Measurements from ENCODE around the gene CIRBP. TPM values are rescaled to one million over a fixed set of nuclear protein-coding genes. Genes with fewer than 3 reads are reported as not detected.

Gene CIRBP
- total and polyA plus RNA-seq, 2 of the 13 experiments (the other 11 are each of a cell fraction or from before 2014, with no cell fraction given): 133 to 140 TPM

DNA sequence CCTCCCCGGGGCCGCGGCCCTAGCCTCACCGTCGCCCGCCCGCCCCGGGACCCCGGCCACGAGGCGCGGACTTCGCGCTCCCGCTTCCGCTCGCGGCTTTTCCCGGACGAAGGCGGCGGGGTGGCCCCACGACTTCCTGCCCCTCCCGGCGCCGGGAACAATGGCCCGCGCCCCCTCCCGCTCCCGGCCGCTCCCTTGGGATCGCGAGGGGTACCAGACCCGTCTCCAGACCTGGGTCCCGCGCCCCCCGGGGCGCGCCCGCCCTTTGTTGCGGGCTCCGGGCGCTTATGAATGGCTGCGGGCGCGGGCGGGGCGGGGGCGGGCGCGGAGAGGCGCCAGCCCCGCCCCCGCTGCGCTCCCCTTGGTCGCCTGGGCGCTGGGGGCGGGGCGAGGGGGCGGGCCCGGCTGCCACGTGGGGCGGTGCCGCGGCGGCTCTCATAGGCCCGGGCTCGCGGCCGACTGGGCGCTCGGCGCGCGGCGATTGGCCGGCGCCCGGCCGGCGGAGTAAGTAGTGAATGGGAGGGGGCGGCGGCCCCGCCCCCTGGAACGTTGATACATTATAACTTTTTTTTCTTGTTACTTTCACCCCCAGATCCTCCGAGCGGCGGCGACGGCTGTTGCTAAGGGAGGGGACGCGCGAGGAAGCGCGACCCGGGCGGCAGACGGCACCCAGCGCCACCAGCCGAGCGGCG is 19.7 kb upstream of the CIRBP start (continued):
- TF ChIP-seq, protein P1, sequence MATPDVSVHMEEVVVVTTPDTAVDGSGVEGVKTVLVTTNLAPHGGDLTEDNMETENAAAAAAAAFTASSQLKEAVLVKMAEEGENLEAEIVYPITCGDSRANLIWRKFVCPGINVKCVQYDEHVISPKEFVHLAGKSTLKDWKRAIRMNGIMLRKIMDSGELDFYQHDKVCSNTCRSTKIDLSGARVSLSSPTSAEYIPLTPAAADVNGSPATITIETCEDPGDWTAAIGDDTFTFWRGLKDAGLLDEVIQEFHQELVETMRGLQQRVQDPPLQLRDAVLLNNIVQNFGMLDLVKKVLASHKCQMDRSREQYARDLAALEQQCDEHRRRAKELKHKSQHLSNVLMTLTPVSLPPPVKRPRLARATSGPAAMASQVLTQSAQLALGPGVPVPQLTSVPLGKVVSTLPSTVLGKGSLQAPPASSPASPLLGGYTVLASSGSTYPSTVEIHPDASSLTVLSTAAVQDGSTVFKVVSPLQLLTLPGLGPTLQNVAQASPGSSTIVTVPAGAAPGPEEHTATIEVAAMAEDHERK (CRISPR knock-in tag; IDR thresholded peaks at IDR 0.05; ENCODE audit: low read depth): no peak
- peak; percentile 50 for TF ChIP-seq AGO2 (optimal IDR thresholded peaks at IDR 0.05; ENCODE audit: low read depth, low read length)
- TF ChIP-seq ZC3H13 (CRISPR knock-in tag; IDR thresholded peaks at IDR 0.05): no peak
- no peak for TF ChIP-seq ZNF713 (CRISPR knock-in tag; IDR thresholded peaks at IDR 0.05)
- no peak for TF ChIP-seq ZBTB1 (CRISPR knock-in tag; IDR thresholded peaks at IDR 0.05; ENCODE audit: borderline replicate concordance)
- TF ChIP-seq, protein P2, sequence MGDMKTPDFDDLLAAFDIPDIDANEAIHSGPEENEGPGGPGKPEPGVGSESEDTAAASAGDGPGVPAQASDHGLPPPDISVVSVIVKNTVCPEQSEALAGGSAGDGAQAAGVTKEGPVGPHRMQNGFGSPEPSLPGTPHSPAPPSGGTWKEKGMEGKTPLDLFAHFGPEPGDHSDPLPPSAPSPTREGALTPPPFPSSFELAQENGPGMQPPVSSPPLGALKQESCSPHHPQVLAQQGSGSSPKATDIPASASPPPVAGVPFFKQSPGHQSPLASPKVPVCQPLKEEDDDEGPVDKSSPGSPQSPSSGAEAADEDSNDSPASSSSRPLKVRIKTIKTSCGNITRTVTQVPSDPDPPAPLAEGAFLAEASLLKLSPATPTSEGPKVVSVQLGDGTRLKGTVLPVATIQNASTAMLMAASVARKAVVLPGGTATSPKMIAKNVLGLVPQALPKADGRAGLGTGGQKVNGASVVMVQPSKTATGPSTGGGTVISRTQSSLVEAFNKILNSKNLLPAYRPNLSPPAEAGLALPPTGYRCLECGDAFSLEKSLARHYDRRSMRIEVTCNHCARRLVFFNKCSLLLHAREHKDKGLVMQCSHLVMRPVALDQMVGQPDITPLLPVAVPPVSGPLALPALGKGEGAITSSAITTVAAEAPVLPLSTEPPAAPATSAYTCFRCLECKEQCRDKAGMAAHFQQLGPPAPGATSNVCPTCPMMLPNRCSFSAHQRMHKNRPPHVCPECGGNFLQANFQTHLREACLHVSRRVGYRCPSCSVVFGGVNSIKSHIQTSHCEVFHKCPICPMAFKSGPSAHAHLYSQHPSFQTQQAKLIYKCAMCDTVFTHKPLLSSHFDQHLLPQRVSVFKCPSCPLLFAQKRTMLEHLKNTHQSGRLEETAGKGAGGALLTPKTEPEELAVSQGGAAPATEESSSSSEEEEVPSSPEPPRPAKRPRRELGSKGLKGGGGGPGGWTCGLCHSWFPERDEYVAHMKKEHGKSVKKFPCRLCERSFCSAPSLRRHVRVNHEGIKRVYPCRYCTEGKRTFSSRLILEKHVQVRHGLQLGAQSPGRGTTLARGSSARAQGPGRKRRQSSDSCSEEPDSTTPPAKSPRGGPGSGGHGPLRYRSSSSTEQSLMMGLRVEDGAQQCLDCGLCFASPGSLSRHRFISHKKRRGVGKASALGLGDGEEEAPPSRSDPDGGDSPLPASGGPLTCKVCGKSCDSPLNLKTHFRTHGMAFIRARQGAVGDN (CRISPR knock-in tag; IDR thresholded peaks at IDR 0.05): peak; percentile 68
- TF ChIP-seq, protein P3, sequence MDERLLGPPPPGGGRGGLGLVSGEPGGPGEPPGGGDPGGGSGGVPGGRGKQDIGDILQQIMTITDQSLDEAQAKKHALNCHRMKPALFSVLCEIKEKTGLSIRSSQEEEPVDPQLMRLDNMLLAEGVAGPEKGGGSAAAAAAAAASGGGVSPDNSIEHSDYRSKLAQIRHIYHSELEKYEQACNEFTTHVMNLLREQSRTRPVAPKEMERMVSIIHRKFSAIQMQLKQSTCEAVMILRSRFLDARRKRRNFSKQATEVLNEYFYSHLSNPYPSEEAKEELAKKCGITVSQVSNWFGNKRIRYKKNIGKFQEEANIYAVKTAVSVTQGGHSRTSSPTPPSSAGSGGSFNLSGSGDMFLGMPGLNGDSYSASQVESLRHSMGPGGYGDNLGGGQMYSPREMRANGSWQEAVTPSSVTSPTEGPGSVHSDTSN (CRISPR knock-in tag; IDR thresholded peaks at IDR 0.05): no peak
- TF ChIP-seq GATAD2A (CRISPR knock-in tag; IDR thresholded peaks at IDR 0.05): no peak
- TF ChIP-seq ZNF496 (CRISPR knock-in tag; IDR thresholded peaks at IDR 0.05; ENCODE audit: insufficient replicate concordance): no peak
- TF ChIP-seq, protein P4, sequence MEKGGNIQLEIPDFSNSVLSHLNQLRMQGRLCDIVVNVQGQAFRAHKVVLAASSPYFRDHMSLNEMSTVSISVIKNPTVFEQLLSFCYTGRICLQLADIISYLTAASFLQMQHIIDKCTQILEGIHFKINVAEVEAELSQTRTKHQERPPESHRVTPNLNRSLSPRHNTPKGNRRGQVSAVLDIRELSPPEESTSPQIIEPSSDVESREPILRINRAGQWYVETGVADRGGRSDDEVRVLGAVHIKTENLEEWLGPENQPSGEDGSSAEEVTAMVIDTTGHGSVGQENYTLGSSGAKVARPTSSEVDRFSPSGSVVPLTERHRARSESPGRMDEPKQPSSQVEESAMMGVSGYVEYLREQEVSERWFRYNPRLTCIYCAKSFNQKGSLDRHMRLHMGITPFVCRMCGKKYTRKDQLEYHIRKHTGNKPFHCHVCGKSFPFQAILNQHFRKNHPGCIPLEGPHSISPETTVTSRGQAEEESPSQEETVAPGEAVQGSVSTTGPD (CRISPR knock-in tag; IDR thresholded peaks at IDR 0.05): no peak
- TF ChIP-seq, protein P5, sequence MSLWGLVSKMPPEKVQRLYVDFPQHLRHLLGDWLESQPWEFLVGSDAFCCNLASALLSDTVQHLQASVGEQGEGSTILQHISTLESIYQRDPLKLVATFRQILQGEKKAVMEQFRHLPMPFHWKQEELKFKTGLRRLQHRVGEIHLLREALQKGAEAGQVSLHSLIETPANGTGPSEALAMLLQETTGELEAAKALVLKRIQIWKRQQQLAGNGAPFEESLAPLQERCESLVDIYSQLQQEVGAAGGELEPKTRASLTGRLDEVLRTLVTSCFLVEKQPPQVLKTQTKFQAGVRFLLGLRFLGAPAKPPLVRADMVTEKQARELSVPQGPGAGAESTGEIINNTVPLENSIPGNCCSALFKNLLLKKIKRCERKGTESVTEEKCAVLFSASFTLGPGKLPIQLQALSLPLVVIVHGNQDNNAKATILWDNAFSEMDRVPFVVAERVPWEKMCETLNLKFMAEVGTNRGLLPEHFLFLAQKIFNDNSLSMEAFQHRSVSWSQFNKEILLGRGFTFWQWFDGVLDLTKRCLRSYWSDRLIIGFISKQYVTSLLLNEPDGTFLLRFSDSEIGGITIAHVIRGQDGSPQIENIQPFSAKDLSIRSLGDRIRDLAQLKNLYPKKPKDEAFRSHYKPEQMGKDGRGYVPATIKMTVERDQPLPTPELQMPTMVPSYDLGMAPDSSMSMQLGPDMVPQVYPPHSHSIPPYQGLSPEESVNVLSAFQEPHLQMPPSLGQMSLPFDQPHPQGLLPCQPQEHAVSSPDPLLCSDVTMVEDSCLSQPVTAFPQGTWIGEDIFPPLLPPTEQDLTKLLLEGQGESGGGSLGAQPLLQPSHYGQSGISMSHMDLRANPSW (CRISPR knock-in tag; IDR thresholded peaks at IDR 0.05; ENCODE audit: borderline replicate concordance): no peak
- TF ChIP-seq, protein P6, sequence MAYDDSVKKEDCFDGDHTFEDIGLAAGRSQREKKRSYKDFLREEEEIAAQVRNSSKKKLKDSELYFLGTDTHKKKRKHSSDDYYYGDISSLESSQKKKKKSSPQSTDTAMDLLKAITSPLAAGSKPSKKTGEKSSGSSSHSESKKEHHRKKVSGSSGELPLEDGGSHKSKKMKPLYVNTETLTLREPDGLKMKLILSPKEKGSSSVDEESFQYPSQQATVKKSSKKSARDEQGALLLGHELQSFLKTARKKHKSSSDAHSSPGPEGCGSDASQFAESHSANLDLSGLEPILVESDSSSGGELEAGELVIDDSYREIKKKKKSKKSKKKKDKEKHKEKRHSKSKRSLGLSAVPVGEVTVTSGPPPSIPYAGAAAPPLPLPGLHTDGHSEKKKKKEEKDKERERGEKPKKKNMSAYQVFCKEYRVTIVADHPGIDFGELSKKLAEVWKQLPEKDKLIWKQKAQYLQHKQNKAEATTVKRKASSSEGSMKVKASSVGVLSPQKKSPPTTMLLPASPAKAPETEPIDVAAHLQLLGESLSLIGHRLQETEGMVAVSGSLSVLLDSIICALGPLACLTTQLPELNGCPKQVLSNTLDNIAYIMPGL (CRISPR knock-in tag; IDR thresholded peaks at IDR 0.05; ENCODE audit: borderline replicate concordance in 1 of 2, low read depth in 1 of 2): peak in 1 of 2 experiments; percentile 21; a peak in 1 of 4 replicates
- no peak for TF ChIP-seq ZMYM4 (CRISPR knock-in tag; IDR thresholded peaks at IDR 0.05)
- no peak; the same call in 1 of the 2 replicates for TF ChIP-seq ZNF547 (CRISPR knock-in tag; IDR thresholded peaks at IDR 0.05)
- no peak; the same call in 1 of the 2 replicates for TF ChIP-seq ZNF570 (CRISPR knock-in tag; IDR thresholded peaks at IDR 0.05; ENCODE audit: borderline replicate concordance)

Measured in HepG2 (cell line).